Hematopoietic multipotent progenitor cell treated with erythropoietin and hydrocortisone succinate and interleukin-3 and kit ligand, for 4 days (in vitro differentiated cells): ENCODE measurements around the gene OR2C1.

Source experiments
- DNase-seq: peaks from one replicate; pipeline ENCODE4 v3.0.0-alpha.2; 2015

Gene OR2C1

DNA sequence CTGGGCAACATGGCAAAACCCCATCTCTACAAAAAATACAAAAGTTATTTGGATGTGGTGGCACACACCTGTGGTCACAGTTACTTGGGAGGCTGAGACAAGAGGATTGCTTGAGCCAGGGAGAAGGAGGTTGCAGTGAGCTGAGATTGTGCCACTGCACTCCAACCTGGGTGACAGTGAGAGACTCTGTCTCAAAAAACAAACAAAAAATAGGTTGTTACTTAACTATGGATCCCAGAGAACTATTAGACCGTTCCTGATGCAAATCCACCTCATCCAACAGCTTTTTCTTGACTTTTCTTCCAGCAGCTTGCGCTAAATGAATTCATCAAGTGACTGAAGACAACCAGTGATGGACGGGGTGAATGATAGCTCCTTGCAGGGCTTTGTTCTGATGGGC lies at the start of gene OR2C1:
TSS of gene OR2C1 (plus strand) at position 301 of the 400 bp plus-strand sequence. CDS start at position 353, 52 bp downstream.
- DNase-seq: no peak

DNA sequence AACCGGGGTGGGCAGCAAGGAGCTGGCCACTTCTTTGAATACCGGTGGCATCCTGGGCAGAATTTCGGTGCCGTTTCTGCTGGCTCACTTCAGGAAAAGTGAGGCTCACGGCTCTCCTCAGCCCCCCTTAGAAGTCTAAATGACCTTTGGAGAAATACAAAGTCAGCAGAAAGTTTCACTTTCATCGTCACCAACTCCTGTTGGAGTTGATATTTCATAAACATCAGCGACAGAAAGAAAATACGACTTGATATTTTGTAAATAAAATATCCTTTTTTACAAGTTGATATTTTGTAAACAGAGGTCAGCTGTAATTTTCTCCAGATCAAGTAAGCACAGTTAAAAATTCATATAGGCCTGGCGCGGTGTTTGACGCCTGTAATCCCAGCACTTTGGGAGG lies 49.6 kb upstream of the OR2C1 start:
- DNase-seq: no peak

DNA sequence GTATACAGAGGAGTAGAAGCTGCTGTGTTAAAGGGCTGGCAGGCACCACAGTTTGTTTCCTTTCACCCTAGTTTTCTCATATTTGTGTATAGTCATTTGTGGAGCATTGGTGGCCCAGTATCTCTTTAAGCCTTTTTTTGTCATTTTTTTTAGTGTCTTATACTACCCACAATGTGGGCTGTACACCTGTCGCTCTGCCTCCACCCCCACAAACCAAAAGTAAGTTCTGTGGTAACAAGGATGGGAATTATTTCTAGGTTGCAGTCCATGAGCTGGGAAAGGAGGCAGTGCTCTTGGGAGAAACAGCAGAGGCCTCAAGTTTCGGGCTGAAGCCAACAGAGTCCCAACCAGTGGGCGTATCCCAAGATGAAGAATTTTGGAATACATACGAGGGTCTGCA lies 44.2 kb upstream of the OR2C1 start:
- no peak for DNase-seq

DNA sequence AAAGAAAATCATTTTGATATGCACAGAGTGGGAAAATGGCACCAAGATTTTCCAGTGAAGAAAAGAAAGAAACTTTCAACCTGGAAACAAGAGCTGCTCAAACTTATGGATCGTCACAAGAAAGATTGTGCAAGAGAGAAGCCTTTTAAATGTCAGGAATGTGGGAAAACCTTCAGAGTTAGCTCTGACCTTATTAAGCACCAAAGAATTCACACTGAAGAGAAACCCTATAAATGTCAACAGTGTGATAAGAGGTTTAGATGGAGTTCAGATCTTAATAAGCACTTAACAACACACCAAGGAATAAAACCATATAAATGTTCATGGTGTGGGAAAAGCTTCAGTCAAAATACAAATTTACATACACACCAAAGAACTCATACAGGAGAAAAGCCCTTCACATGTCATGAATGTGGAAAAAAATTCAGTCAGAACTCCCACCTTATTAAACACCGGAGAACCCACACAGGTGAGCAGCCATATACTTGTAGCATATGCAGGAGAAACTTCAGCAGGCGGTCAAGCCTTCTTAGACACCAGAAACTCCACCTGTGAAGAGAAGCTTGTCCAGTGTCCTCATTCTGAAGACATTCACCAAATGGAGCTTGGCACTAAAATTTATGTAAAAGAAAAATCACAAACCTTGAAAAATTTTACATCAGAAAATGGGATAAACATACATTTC lies 38.2 kb upstream of the OR2C1 start:
- peak; percentile 17 for DNase-seq

DNA sequence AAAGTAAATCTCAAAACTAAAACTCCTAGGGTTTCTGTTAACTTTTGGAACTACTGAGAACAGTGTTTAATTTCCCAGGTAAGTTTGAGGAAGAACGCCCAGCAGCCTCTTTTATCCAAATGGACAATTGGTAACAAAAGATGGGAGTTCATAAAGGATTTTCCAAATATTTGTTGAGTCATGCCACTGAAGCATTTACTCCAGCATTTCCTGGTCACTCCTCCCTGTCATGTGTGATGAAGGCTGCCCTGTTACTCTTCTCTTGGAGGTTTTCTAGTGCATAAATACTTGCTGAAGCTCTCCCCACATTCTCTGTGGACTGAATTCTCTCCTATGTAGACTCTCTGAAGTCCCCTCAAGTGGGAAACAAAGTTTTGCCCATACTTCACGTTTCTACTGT lies 33.9 kb upstream of the OR2C1 start:
- DNase-seq: no peak

DNA sequence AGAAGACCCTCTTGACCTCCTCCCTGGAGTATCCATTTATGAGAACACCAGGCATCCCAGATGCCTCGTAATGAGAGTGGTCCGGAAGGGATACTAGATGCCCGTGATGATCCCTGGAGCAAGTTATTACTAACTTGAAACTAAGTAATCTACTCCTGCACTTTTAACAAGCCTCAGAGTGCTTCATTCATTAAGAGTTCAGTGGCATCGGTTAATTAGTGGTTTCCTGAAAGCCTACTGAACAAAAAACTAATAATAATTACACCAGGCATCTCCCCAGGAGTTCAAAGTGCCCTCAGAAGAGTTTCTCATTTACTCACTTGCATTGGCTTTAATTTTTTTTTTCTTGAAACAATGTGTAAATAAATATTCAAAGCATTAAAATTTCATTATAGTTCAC lies 28.2 kb upstream of the OR2C1 start:
- no peak for DNase-seq

DNA sequence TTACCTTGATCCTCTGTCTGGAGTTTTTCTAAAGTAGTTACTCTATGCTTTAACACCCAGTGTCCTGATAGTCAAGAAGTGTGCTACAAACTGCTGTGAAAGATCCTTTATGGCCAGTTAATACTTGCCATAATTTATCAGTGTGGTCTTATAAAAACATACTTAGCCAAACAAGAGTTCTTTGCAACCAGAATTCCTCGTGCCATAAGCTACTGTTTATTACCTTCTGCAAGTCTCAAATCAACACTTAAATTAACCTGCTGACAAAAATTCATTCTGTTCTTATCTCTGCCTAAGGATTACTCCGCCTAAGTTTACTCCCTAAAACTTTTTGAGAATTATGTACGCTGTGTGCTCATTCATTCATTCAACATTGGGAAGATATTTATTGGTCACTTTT lies 27.6 kb upstream of the OR2C1 start:
- no peak for DNase-seq

DNA sequence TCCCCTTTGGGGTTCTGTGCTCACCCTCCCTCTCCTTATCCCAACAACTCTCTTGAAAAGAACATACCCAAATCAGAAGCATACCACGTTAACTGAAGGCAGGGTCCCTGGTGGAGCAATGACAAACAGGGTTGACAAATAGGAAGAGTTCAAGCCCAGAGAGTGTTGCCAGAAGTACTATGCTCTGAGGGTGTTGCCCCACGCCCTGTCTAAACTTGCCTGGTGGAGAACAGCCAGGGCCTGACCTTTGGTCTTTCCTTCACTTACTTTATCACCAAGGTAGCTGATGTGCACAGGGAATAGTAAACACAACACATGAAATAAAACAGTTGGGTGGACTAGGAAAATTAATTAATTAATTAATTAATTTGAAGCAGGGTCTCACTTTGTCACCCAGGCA lies 27.0 kb upstream of the OR2C1 start:
- no peak for DNase-seq

DNA sequence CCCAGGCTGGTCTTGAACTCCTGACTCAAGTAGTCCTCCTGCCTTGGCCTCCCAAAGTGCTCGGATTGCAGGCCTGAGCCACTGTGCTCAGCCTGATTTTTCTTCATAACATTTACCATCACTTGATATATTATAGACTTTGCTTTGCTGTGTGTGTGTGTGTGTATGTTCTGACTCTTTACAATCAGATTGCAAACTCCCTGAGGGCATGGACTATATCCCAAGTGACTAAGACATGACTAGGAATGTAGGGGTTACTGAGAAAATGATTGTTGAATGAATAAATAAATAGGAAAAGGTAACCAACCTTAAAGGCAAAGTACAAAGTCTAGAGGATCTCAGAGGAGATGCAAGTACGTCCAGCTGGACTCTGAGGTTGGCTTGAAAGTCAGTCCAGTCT lies 9.6 kb upstream of the OR2C1 start:
- no peak for DNase-seq

DNA sequence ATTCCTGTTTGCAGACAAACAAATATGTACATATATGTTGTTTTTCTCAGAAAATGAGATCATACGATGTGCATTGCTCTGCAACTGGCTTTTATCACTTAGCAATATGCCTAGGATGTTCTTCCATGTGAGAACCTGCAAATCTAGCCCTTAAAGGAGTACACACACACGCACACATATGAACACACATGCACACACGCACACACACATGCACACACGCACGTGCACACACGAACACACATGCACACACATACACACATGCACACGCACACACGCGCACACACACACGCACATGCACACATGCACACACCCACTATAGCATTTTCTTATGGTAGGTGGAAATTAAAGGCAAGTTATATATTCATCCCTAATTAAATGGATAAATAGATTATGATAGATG lies 8.1 kb upstream of the OR2C1 start:
- DNase-seq: no peak

DNA sequence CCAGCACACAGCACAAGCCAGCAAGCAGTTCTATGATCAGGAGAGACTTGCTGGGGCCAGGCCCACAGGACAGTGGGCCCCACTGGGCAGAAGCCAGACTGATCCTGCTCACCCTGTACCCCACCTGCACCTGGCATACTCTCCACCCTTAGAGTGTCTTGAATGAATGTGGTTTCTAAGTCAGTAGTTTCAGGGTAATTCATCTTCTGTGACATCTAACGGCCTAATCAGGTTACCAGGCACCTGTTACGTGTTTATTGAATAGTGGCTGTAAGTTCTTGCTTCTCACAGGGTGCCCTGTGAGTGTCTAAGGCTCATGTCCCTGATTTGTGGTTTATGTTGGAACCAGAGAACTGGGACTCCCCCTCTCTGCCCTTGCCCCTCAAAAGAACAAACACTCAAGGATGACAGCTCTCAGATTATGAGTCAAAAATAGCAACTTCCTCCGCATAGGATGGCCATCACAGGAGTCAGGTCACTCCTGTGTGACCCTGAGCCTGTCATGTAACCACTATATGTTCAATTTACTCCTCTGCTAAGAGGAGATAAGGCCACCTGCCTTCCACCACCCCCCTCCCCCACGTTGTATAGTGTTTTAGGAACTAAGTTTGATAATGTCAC lies 7.0 kb upstream of the OR2C1 start:
- peak; percentile 41 for DNase-seq

DNA sequence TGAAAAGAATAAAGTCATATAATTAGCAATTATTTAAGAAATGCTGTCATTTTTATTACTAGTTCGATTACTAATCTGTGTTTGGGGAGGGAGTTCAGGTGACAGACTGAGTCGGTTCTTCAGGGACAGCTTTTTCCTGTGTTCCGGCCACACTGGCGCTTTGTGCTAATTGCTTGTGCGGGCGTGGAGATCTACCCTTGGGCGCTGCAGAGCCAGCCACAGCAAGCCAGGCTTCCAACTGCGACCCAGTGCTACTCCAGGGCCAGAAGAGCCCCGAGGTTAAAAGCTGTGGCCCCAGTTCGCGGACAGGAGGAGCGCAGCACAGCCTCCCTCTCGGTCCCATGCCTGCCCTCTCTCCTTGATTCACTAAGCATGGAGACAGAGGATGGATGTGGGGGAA lies 6.5 kb upstream of the OR2C1 start:
- no peak for DNase-seq

DNA sequence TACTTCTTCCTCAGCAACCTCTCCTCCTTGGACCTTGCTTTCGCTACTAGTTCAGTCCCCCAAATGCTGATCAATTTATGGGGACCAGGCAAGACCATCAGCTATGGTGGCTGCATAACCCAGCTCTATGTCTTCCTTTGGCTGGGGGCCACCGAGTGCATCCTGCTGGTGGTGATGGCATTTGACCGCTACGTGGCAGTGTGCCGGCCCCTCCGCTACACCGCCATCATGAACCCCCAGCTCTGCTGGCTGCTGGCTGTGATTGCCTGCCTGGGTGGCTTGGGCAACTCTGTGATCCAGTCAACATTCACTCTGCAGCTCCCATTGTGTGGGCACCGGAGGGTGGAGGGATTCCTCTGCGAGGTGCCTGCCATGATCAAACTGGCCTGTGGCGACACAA lies 429 bp downstream of the OR2C1 start:
- DNase-seq: no peak

DNA sequence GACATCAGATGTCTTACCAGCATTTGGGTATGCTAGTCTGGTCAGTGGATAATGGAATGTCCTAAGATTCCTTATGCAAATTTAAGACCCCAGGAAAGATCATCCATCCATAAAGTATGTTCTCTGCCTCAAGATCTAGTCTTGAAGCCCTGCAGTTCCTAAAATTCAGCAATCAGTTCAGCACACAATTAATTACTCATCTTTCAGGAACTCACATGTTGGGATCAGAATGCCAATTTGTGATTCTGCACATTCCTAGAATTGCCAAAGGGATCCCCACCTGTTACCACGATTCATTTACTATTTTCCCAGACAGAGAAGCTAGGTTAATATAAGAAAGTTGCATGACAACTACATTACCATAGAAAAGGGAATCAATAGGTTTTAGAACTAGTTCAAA lies 3.2 kb downstream of the OR2C1 start:
- no peak for DNase-seq

DNA sequence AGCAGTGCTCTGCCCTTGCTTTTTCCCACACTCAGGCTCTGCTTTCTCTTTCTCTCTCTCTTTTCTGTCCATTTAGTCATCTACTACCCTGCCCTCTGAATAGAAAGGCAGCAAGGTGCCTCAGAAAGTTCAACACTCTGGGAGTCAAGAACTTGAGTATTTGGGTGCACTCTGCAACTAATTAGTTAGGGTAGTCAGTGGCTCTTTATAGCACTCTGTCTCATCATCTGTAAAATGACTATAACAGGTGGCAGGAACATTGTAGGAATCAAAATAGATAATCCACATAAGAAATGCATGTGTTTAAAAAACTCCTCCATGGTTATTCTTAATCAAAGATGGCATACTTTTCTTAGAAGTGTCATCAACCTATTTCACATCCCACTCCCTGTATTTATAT lies 7.2 kb downstream of the OR2C1 start:
- DNase-seq: no peak

DNA sequence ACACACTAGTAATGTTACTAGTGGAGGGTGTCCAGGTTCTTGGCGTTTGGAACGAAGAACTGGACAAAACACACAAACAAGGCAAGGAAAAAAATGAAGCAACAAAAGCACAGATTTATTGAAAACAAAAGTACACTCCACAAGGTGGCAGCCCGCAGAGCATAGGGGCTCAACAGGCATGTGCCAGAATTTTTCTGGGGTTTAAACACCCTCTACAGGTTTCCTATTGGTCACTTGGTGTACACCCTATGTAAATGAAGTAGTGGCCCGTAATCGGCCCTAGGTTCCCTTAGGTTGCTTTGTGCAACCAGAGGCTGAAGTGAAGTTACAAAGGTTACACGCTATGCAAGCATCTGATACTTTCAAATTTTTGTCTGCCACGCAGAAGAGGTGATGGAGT lies 8.1 kb downstream of the OR2C1 start:
- peak; percentile 36 for DNase-seq

DNA sequence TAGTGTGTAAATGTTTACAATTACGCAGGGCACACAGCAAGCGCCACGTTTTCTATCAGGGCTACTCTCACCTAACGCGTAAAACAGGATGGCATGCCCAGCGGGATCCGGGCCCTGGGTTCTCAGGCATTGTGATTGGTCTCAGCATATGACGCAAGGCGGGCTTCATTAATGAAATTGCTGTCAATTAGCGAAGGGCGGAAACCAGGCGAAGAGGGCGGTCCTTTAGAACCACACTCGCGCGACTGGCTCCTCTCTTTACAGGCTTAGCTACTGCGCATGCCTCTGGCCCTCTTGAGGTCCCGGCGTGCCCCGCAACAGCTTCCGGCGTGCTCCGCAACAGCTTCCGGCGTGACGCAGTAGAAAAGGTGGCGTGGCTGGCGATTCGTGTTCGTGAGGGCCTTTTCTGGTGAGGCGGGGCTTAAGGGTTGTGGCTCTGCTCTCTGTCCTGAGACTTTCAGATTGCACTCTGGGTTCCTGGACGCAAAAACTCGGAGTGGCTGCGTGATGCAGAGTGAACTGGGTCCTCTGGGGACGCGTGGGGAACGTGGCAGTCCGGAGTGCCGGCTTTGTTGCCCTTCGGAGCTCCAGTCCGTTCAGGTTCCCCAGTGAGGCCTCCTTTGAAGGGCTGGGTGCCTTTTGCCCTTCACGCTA lies 9.2 kb downstream of the OR2C1 start:
- DNase-seq: peak; percentile 97

DNA sequence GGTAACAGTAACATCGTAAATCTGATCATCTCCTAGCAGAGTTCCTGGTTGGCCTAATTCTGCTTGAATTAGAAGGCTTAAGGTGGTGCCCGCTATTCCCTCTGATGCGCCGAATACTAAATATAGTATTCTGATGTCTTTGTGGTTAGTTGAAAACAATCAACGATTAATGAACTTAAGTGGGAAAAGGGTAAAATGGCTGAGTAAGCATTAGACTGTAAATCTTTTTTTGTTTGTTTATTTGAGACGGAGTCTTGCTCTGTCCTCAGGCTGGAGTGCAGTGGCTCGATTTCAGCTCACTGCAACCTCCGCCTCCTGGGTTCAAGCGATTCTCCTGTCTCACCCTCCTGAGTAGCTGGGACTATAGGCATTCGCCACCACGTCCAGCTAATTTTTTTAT lies 13.4 kb downstream of the OR2C1 start:
- no peak for DNase-seq

DNA sequence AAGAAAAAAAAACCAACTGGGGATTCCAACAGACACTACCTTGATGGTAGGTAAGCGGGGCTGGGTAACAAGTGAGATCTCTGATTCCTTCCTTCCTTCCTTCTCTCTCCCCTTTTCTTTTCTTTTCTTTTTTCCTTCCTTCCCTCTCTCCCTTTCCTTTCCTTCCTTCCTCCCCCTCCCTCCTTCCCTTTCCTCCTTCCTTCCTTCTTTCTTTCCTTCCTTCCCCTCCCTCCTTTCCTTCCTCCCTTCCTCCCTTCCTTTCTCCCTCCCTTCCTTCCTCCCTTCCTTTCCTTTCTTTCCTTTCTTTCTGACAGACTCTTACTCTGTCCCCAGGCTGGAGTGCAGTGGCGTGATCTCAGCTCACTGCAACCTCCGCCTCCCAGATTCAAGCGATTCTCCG lies 20.0 kb downstream of the OR2C1 start:
- DNase-seq: no peak

DNA sequence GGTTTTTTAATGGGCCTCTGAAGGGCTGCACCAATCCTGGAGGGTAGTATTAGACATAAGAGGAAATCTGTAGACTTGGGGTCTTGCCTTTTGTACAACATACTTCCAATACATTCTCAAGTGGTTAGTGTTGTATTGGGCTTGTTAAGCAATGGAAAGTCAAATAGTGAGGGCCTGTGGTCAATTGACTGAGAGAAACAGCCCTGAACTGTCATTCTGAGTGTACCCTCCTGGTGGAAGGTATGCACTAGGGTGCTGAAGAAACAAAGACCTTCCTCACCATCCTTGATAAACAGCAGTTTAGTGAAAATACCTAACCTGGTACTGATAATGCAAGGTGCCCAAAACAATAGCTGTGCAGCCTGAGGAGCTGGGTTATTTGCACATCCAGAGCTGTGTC lies 22.2 kb downstream of the OR2C1 start:
- DNase-seq: no peak

DNA sequence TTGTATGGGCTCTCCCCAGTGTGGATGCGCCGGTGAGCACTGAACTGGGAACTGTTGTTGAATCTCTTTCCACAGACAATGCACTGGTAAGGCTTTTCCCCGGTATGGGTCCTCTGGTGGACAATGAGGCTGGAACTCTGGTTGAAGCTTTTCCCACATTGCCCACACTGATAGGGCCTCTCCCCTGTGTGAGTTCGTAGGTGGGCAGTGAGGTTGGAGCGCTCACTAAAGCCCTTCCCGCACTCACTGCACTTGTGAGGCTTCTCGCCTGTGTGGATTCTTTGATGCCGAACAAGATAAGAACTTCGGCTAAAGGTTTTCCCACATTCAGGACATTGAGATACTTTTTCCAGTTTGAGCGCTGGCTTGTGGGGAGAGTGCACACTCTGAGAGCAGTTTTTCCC lies 27.4 kb downstream of the OR2C1 start:
- DNase-seq: no peak

DNA sequence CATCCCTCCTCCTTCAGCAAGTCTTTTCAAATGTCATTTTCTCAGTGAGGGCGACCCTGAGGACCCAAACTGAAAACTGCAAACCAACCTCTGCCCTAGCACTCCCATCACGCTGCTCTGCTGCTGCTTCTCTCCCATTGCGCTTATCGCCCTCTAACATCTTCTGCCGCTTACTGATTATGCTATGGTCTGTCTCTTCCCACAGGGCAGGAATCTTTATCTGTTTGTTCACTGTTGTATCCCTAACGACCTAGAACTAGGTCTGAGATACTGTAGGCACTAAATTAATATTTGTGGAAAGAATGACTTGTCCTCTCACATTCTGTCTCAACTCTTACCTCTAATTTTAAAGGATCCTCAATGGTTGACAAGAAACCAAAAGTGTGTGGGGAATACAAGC lies 32.6 kb downstream of the OR2C1 start:
- peak; percentile 37 for DNase-seq

DNA sequence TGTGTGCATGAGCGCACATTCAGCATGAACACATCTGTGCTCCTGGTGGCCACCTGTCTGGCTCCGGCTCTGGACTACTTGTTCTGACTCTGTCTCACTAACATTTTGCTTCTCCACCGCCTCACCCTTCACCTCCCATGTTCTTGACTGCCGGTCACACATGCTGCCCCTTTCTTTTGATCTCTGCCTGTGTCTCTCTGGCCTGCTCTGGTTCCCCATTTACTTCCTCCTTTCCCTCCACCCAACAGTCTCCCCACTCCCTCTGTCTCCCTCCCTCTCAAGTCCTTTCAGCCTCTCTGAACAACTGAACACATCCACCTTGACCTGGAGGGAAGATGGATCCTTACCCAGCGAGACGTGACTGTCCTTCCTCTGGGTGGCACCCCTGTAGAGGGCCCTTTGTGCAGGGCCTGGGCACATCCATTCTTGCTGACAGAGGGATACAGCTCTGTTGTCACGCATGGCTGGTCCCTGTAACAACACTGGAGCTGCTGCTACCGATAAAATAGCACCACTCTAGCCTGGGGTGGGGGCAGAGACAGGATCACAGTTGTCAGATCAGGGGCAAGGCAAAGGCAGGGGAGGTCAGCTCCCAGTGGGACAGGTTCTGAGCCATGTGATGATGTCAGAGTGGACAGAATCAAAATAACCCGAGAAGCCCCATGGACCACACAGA lies 34.1 kb downstream of the OR2C1 start:
- no peak for DNase-seq

DNA sequence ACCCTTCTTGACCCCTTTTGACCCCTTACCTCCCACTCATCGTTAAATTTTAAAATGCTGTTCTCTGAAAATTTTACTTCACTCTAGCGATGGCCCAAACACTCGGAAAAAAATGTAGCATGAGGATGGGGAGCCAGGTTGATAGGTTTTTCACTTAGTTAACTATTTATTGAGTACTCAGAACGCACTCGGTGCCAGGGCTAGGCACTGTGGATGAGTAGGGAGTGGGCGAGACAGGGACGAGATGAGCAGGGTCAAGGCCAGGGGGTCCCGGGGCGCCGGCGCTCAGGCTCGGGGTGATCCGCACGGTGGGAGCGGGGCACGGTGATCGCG lies 44.7 kb downstream of the OR2C1 start:
- DNase-seq: no peak
